Measurements from ENCODE around the gene PER1.

PER1 gene

GRCh38 chr17:8124350-8125153, 27.7 kb downstream of the PER1 start:
- no peak overlapping the region for H2BK12ac ChIP-seq (ENCODE audit: low read length in 2 of 2)
- H4K91ac ChIP-seq (ENCODE audit: low read length), result no peak overlapping the region
- H3K27ac ChIP-seq (ENCODE audit: low read length, poor library complexity, severe bottlenecking), result no peak overlapping the region
- H3K36me3 ChIP-seq (ENCODE audit: control insufficient read depth in 1 of 2, insufficient read depth in 2 of 2, low read depth in 1 of 2, low read length in 2 of 2), result no peaks in the 10 kb centered on the region
- no peak overlapping the region for H2BK120ac ChIP-seq (ENCODE audit: low read depth, low read length)
- no peak overlapping the region for H3K14ac ChIP-seq (ENCODE audit: low read length in 2 of 2)
- no peak overlapping the region for H3K23ac ChIP-seq (ENCODE audit: low read length in 2 of 2)
- peaks cover 48% of the 10 kb centered on the region for H3K4me1 ChIP-seq (ENCODE audit: control insufficient read depth, insufficient read depth, low read depth, low read length)
- H3K4me3 ChIP-seq (ENCODE audit: insufficient read depth in 1 of 2, low read depth in 1 of 2, low read length in 2 of 2), result peak overlapping the region in 1 of 2 experiments; percentile 85
- no peak overlapping the region for H2BK15ac ChIP-seq (ENCODE audit: low read depth, poor library complexity, severe bottlenecking)
- H2AFZ ChIP-seq (ENCODE audit: low read depth, low read length), result peak overlapping the region; percentile 68
- H3K4me2 ChIP-seq (ENCODE audit: low read length, poor library complexity, severe bottlenecking), result peak overlapping the region; percentile 95
- no peak overlapping the region for H2BK5ac ChIP-seq (ENCODE audit: low read depth, low read length, poor library complexity, severe bottlenecking)
- WGBS, result 3% methylated on average over 24 of the region's 24 CpGs
- H3K18ac ChIP-seq (ENCODE audit: low read depth in 1 of 2, low read length in 2 of 2), result no peak overlapping the region
- no peaks in the 10 kb centered on the region for H3K79me1 ChIP-seq (replicated peaks; ENCODE audit: low read length, poor library complexity, severe bottlenecking)
- peaks cover 23 to 26% of the 10 kb centered on the region in 2 experiments for H3K27me3 ChIP-seq (ENCODE audit: control insufficient read depth in 1 of 2, insufficient read depth in 1 of 2, low read length in 2 of 2)
- H3K4ac ChIP-seq (ENCODE audit: low read depth in 1 of 2, low read length in 2 of 2), result no peak overlapping the region
- DNase-seq, result peak; percentile 52
- H4K8ac ChIP-seq (ENCODE audit: low read length), result no peak overlapping the region
- no peaks in the 10 kb centered on the region for H3K9me3 ChIP-seq (ENCODE audit: control insufficient read depth, low read length)
- peak overlapping the region; percentile 6 for H3K9ac ChIP-seq (ENCODE audit: low read length)
- no peak overlapping the region for H2AK5ac ChIP-seq (ENCODE audit: low read length, severe bottlenecking)

DNA sequence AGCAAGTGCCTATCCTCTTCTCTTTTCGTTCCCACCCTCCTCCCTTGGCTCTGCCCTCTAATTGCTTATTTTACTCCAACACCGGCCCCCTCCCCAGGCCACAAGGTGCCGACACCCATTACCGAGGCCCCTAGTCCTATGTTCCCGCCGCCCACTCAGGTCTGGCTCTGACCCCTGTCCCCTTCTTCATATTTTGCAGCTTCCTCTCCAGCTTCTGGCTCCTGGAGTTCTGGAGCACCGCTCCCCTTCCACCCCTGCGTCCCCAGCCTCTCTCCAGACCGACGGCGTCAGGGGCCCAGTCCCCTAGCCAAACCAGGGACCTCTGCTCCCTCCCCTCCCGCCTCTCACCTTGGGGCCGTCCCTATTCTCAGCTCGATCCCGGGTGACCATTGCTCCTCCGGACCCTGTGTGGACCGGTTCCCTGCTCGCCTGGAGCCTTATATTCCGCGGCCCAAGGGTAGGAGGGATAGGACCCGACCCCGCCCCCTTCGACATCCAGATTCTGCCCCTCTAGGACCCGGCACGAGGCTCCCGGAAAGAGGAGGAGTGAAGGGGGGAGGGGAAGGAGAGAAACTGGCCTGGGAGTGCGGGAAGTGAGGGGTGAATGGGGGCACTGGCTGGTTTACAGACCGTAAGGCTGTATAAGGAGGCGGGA, 28.4 kb downstream of the PER1 start, which contains the start of gene HES7:
Gene HES7 (minus strand): TSS at position 412 of the 655 bp plus-strand sequence. CDS start 22 bp downstream, at position 390.
- Histone ChIP-seq H3K79me1 (replicated peaks; ENCODE audit: low read length, poor library complexity, severe bottlenecking) (no peaks in the 10 kb centered on the region), H2AK5ac (ENCODE audit: low read length, severe bottlenecking) (no peak within 1 kb of the TSS), H3K18ac (ENCODE audit: low read depth in 1 of 2, low read length in 2 of 2) (peak within 1 kb of the TSS in 1 of 2 experiments; percentile 52), H2BK12ac (ENCODE audit: low read length in 2 of 2) (peak within 1 kb of the TSS in 1 of 2 experiments; percentile 6), H3K36me3 (ENCODE audit: control insufficient read depth in 1 of 2, insufficient read depth in 2 of 2, low read depth in 1 of 2, low read length in 2 of 2) (no peaks in the 10 kb centered on the region), H3K14ac (ENCODE audit: low read length in 2 of 2) (peak within 1 kb of the TSS in 1 of 2 experiments; percentile 26), H3K4me3 (ENCODE audit: insufficient read depth in 1 of 2, low read depth in 1 of 2, low read length in 2 of 2) (peak within 1 kb of the TSS; percentile 64 to 85), H3K27me3 (ENCODE audit: control insufficient read depth in 1 of 2, insufficient read depth in 1 of 2, low read length in 2 of 2) (peaks cover 23 to 26% of the 10 kb centered on the region in 2 experiments), H2BK120ac (ENCODE audit: low read depth, low read length) (peak within 1 kb of the TSS; percentile 46), H4K91ac (ENCODE audit: low read length) (no peak within 1 kb of the TSS), H4K8ac (ENCODE audit: low read length) (no peak within 1 kb of the TSS), H3K27ac (ENCODE audit: low read length, poor library complexity, severe bottlenecking) (no peak within 1 kb of the TSS), H2BK5ac (ENCODE audit: low read depth, low read length, poor library complexity, severe bottlenecking) (no peak within 1 kb of the TSS), H3K23ac (ENCODE audit: low read length in 2 of 2) (peak within 1 kb of the TSS in 1 of 2 experiments; percentile 53), H3K4ac (ENCODE audit: low read depth in 1 of 2, low read length in 2 of 2) (no peak within 1 kb of the TSS), H3K4me2 (ENCODE audit: low read length, poor library complexity, severe bottlenecking) (peak within 1 kb of the TSS; percentile 95), H3K9me3 (ENCODE audit: control insufficient read depth, low read length) (no peaks in the 10 kb centered on the region), H3K9ac (ENCODE audit: low read length) (peak within 1 kb of the TSS; percentile 66), H2BK15ac (ENCODE audit: low read depth, poor library complexity, severe bottlenecking) (peak within 1 kb of the TSS; percentile 18), H3K4me1 (ENCODE audit: control insufficient read depth, insufficient read depth, low read depth, low read length) (peaks cover 48% of the 10 kb centered on the region), H2AFZ (ENCODE audit: low read depth, low read length) (peak within 1 kb of the TSS; percentile 68)
- DNase-seq, result peak; percentile 53
- WGBS, result 2% methylated on average over 27 of the region's 29 CpGs

- peaks cover 53% of the 10 kb centered on the region for H3K4me1 ChIP-seq (ENCODE audit: control insufficient read depth, insufficient read depth, low read depth, low read length)
- H3K18ac ChIP-seq (ENCODE audit: low read depth in 1 of 2, low read length in 2 of 2), result no peak overlapping the region
- H3K4ac ChIP-seq (ENCODE audit: low read depth in 1 of 2, low read length in 2 of 2), result no peak overlapping the region
- no peak overlapping the region for H4K8ac ChIP-seq (ENCODE audit: low read length)
- no peak overlapping the region for H3K14ac ChIP-seq (ENCODE audit: low read length in 2 of 2)
- H2BK120ac ChIP-seq (ENCODE audit: low read depth, low read length), result peak overlapping the region; percentile 46
- no peaks in the 10 kb centered on the region for H3K79me1 ChIP-seq (replicated peaks; ENCODE audit: low read length, poor library complexity, severe bottlenecking)
- DNase-seq, result peak; percentile 68
- H2BK5ac ChIP-seq (ENCODE audit: low read depth, low read length, poor library complexity, severe bottlenecking), result no peak overlapping the region
- H3K4me2 ChIP-seq (ENCODE audit: low read length, poor library complexity, severe bottlenecking), result peak overlapping the region; percentile 95
- H3K9ac ChIP-seq (ENCODE audit: low read length), result peak overlapping the region; percentile 66
- under 1% methylated on average over 55 of the region's 55 CpGs for WGBS
- peak overlapping the region; percentile 64 to 85 for H3K4me3 ChIP-seq (ENCODE audit: insufficient read depth in 1 of 2, low read depth in 1 of 2, low read length in 2 of 2)
- no peak overlapping the region for H2BK12ac ChIP-seq (ENCODE audit: low read length in 2 of 2)
- H4K91ac ChIP-seq (ENCODE audit: low read length), result no peak overlapping the region
- H3K36me3 ChIP-seq (ENCODE audit: control insufficient read depth in 1 of 2, insufficient read depth in 2 of 2, low read depth in 1 of 2, low read length in 2 of 2), result no peaks in the 10 kb centered on the region
- H2AK5ac ChIP-seq (ENCODE audit: low read length, severe bottlenecking), result no peak overlapping the region
- H3K9me3 ChIP-seq (ENCODE audit: control insufficient read depth, low read length), result no peaks in the 10 kb centered on the region
- no peak overlapping the region for H3K27ac ChIP-seq (ENCODE audit: low read length, poor library complexity, severe bottlenecking)
- H3K27me3 ChIP-seq (ENCODE audit: control insufficient read depth in 1 of 2, insufficient read depth in 1 of 2, low read length in 2 of 2), result peaks cover 23 to 26% of the 10 kb centered on the region in 2 experiments
- H2BK15ac ChIP-seq (ENCODE audit: low read depth, poor library complexity, severe bottlenecking), result peak overlapping the region; percentile 35
- no peak overlapping the region for H2AFZ ChIP-seq (ENCODE audit: low read depth, low read length)
- peak overlapping the region in 1 of 2 experiments; percentile 53 for H3K23ac ChIP-seq (ENCODE audit: low read length in 2 of 2)
Observed at GRCh38 chr17:8122924-8123694, 29.1 kb downstream of the PER1 start.
